Kidney (tissue), 14 donors: ENCODE results near the gene MTTP. TPM values are rescaled to one million over a fixed set of nuclear protein-coding genes. Genes with fewer than 3 reads are reported as not detected.

Experiments
- DNase-seq, 5 donors: peaks; one replicate each; pipeline ENCODE4 v3.0.0-alpha.2; 2013 to 2020
- FAIRE-seq: peaks from 2 replicates; lab custom pipeline; 2012; peaks lifted over from hg19 to GRCh38; lab: Jason Lieb, UNC
- H3K27ac ChIP-seq, 2 donors: one replicate each; pipeline ENCODE4 v1.7.0; 2013; ENCODE audit warnings: low read depth in 2 of 2, low read length in 2 of 2, inconsistent platforms in 1 of 2
- H3K27me3 ChIP-seq: one replicate; pipeline ENCODE4 v1.7.1; 2013; ENCODE audit warnings: low read length, inconsistent platforms; ENCODE audit not compliant: control insufficient read depth, insufficient read depth
- H3K36me3 ChIP-seq, 3 donors: one replicate each; pipeline versions ENCODE4 v1.7.0 to v1.7.1; 2013; ENCODE audit warnings: low read length in 3 of 3, control low read depth in 1 of 3, inconsistent platforms in 1 of 3; ENCODE audit not compliant: insufficient read depth in 3 of 3, control insufficient read depth in 2 of 3
- H3K4me1 ChIP-seq, 3 donors: one replicate each; pipeline versions ENCODE4 v1.7.0 to v1.7.1; 2013; ENCODE audit warnings: low read length in 3 of 3, inconsistent platforms in 1 of 3, low read depth in 1 of 3; ENCODE audit not compliant: control insufficient read depth in 2 of 3, insufficient read depth in 2 of 3
- H3K4me3 ChIP-seq, 3 donors: one replicate each; pipeline versions ENCODE4 v1.7.0 to v1.8.1; 2013; ENCODE audit warnings: low read length in 3 of 3, control low read depth in 1 of 3, inconsistent platforms in 1 of 3
- H3K9ac ChIP-seq, 3 donors: one replicate each; pipeline versions ENCODE4 v1.7.0 to v1.7.1; 2013; ENCODE audit warnings: low read length in 3 of 3, control low read depth in 1 of 3, inconsistent platforms in 1 of 3
- H3K9me3 ChIP-seq, 3 donors: one replicate each; pipeline versions ENCODE4 v1.7.0 to v1.7.1; 2013; ENCODE audit warnings: low read length in 3 of 3, control low read depth in 1 of 3, inconsistent platforms in 1 of 3; ENCODE audit not compliant: control insufficient read depth in 2 of 3, insufficient read depth in 1 of 3
- intact Hi-C: fragments of 100-400 bp; cut with DNase I; formaldehyde crosslinking; loops from one replicate; pipeline ENCODE4 v1.11.1; 2022
- polyA plus RNA-seq: library from polyadenylated mRNA; stranded (reverse); fragments of 350-450 nt; fragmentation: Illumina TruSeq; extraction: RNeasy Lipid Tissue Mini Kit (QIAGEN cat#74804); gene quantifications from one replicate; pipeline ENCODE4 v1.2.3, GENCODE V29; 2014; ENCODE audit warnings: low read depth, low replicate concordance; ENCODE audit not compliant: insufficient read depth
- total RNA-seq: library from RNA; stranded (reverse); fragmentation: NEBNext Ultra II Directional; extraction: Animal tissue kit (Norgen Biotek cat#: 25700); gene quantifications from one replicate; pipeline ENCODE4 v1.2.1, GENCODE V29; 2021
- TF ChIP-seq, protein P1 (sequence below): IDR thresholded peaks from 3 replicates; pipeline ENCODE4 v1.5.1; 2012; ENCODE audit warnings: mild to moderate bottlenecking, moderate library complexity, borderline replicate concordance; ENCODE audit not compliant: insufficient read depth; ENCODE audit errors: extremely low read depth
- donor health status: control.
- donor health status: control.
- donor health status: control.
- donor health status: control.
- donor health status: control.
- donor health status: DM: yes; HTN: yes; CAD: no.
- donor health status: Normal renal cell carcinoma (clear cell type).

Gene MTTP
- total and polyA plus RNA-seq, 2 donors from 2014 or later, result 0.19 to 5.8 TPM

GRCh38 chr4:99661907-99662306 is 87.3 kb downstream of the MTTP start:
- Histone ChIP-seq H3K9me3 (no peaks in the 10 kb centered on the region), H3K27me3 (no peaks in the 10 kb centered on the region), H3K27ac (no peak overlapping the region), H3K4me3 (no peak overlapping the region), H3K4me1 (peaks cover 0 to 3% (median 0%) of the 10 kb centered on the region in 3 donors), H3K9ac (no peak overlapping the region), H3K36me3 (no peaks in the 10 kb centered on the region)
- FAIRE-seq, result no peak
- TF ChIP-seq, protein P1, sequence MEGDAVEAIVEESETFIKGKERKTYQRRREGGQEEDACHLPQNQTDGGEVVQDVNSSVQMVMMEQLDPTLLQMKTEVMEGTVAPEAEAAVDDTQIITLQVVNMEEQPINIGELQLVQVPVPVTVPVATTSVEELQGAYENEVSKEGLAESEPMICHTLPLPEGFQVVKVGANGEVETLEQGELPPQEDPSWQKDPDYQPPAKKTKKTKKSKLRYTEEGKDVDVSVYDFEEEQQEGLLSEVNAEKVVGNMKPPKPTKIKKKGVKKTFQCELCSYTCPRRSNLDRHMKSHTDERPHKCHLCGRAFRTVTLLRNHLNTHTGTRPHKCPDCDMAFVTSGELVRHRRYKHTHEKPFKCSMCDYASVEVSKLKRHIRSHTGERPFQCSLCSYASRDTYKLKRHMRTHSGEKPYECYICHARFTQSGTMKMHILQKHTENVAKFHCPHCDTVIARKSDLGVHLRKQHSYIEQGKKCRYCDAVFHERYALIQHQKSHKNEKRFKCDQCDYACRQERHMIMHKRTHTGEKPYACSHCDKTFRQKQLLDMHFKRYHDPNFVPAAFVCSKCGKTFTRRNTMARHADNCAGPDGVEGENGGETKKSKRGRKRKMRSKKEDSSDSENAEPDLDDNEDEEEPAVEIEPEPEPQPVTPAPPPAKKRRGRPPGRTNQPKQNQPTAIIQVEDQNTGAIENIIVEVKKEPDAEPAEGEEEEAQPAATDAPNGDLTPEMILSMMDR, result no peak
- intact Hi-C loops, result no loop called here
- DNase-seq, result no peak

- Histone ChIP-seq H3K9me3 (no peaks in the 10 kb centered on the region), H3K36me3 (no peaks in the 10 kb centered on the region), H3K4me3 (no peak overlapping the region), H3K4me1 (peaks cover 0 to 3% (median 0%) of the 10 kb centered on the region in 3 donors), H3K27me3 (no peaks in the 10 kb centered on the region), H3K9ac (no peak overlapping the region), H3K27ac (no peak overlapping the region)
- TF ChIP-seq, protein P1, result no peak
- intact Hi-C loops, result no loop called here
- DNase-seq (no peak), FAIRE-seq (no peak)
Measured at GRCh38 chr4:99664716-99665115, 90.1 kb downstream of the MTTP start.

- FAIRE-seq, result peak; percentile 13
- H3K4me1 ChIP-seq, result peaks cover 0 to 3% (median 0%) of the 10 kb centered on the region in 3 donors
- intact Hi-C loops, result no loop called here
- H3K9ac ChIP-seq, result no peak overlapping the region
- H3K36me3 ChIP-seq, result no peaks in the 10 kb centered on the region
- peak in 2 of 5 donors; percentile 50 to 51 for DNase-seq
- H3K27me3 ChIP-seq, result no peaks in the 10 kb centered on the region
- no peak overlapping the region for H3K4me3 ChIP-seq
- TF ChIP-seq, protein P1, result no peak
- no peak overlapping the region for H3K27ac ChIP-seq
- H3K9me3 ChIP-seq, result no peaks in the 10 kb centered on the region
Measured at GRCh38 chr4:99665983-99666382, 91.4 kb downstream of the MTTP start.

- DNase-seq, result no peak
- Histone ChIP-seq H3K36me3 (no peaks in the 10 kb centered on the region), H3K27ac (no peak overlapping the region), H3K9ac (no peak overlapping the region), H3K4me1 (peaks cover 0 to 3% (median 0%) of the 10 kb centered on the region in 3 donors), H3K9me3 (peaks cover 0 to 10% (median 0%) of the 10 kb centered on the region in 3 donors), H3K4me3 (no peak overlapping the region), H3K27me3 (no peaks in the 10 kb centered on the region)
- intact Hi-C loops, result no loop called here
- TF ChIP-seq, protein P1, result no peak
- no peak for FAIRE-seq
Measured at GRCh38 chr4:99668472-99668871, 93.8 kb downstream of the MTTP start.
